ENCODE results near the gene NRIP2.

NRIP2 gene

GRCh38 chr12:2776129-2776806, 58.6 kb downstream of the NRIP2 start:
- TF ChIP-seq FOXP2 (optimal IDR thresholded peaks at IDR 0.05; ENCODE audit: borderline replicate concordance, extremely low read depth, extremely low read length, insufficient read depth) (no peak), POLR2AphosphoS5 (IDR thresholded peaks at IDR 0.05; ENCODE audit: low read depth, low read length) (no peak), TAF1 (IDR thresholded peaks at IDR 0.05; ENCODE audit: borderline replicate concordance, insufficient read depth, low read length) (no peak), SIN3A (IDR thresholded peaks at IDR 0.05; ENCODE audit: borderline replicate concordance, insufficient read depth, low read length) (no peak), REST (IDR thresholded peaks at IDR 0.05; ENCODE audit: insufficient read depth in 1 of 2, low read depth in 2 of 2, low read length in 2 of 2) (no peak)

GRCh38 chr12:2775431-2775830, 59.4 kb downstream of the NRIP2 start:
- no peak for TF ChIP-seq REST (IDR thresholded peaks at IDR 0.05; ENCODE audit: insufficient read depth in 1 of 2, low read depth in 2 of 2, low read length in 2 of 2)
- no peak for TF ChIP-seq SIN3A (IDR thresholded peaks at IDR 0.05; ENCODE audit: borderline replicate concordance, insufficient read depth, low read length)
- no peak for TF ChIP-seq TAF1 (IDR thresholded peaks at IDR 0.05; ENCODE audit: borderline replicate concordance, insufficient read depth, low read length)
- no peak for TF ChIP-seq POLR2AphosphoS5 (IDR thresholded peaks at IDR 0.05; ENCODE audit: low read depth, low read length)
- no peak for TF ChIP-seq FOXP2 (optimal IDR thresholded peaks at IDR 0.05; ENCODE audit: borderline replicate concordance, extremely low read depth, extremely low read length, insufficient read depth)

Data from PFSK-1 (cell line).